GM12874 (cell line): ENCODE data around the gene CD8B.

Experiments used
- CTCF ChIP-seq: IDR thresholded peaks from 2 replicates; pipeline ENCODE4 v1.5.1; 2011; ENCODE audit warnings: low read depth, mild to moderate bottlenecking, control low read depth, low read length, moderate library complexity; ENCODE audit not compliant: insufficient read depth

Gene CD8B

GRCh38 chr2:86794861-86795260 is 66.8 kb downstream of the CD8B start:
- TF ChIP-seq CTCF = no peak

- TF ChIP-seq CTCF = no peak
Measured at GRCh38 chr2:86793752-86794151, 67.9 kb downstream of the CD8B start.

GRCh38 chr2:86791573-86791972 is 70.1 kb downstream of the CD8B start:
- no peak for TF ChIP-seq CTCF

GRCh38 chr2:86790676-86791572 is 70.8 kb downstream of the CD8B start, which contains the start of gene CD8A:
TSS of gene CD8A (minus strand) at chr2:86790913. CDS start at chr2:86790825, 88 bp downstream.
- TF ChIP-seq CTCF = no peak

GRCh38 chr2:86790134-86790675 is 71.5 kb downstream of the CD8B start:
- TF ChIP-seq CTCF = no peak

- TF ChIP-seq CTCF = no peak
Measured at GRCh38 chr2:86789687-86790133, 72.0 kb downstream of the CD8B start.

- TF ChIP-seq CTCF = no peak
Measured at GRCh38 chr2:86788881-86789686, 72.6 kb downstream of the CD8B start.
